SJCRH30 (cell line): ENCODE data around the gene MESP2. TPM values are rescaled to one million over a fixed set of nuclear protein-coding genes. Genes with fewer than 3 reads are reported as not detected.

Experiments used
- DNase-seq, 2 experiments: peaks; one replicate each; pipeline ENCODE4 v3.0.0-alpha.2; 2015 to 2020
- H3K27ac ChIP-seq: fragments of 250-450 bp; sonication (Bioruptor Pico); 2 replicates; pipeline ENCODE4 v1.5.1; 2020; ENCODE audit warnings: mild to moderate bottlenecking, moderate library complexity
- H3K27me3 ChIP-seq: fragments of 250-450 bp; sonication (Bioruptor Pico); 2 replicates; pipeline ENCODE4 v1.5.1; 2020; ENCODE audit warnings: mild to moderate bottlenecking, moderate library complexity
- H3K36me3 ChIP-seq: fragments of 250-450 bp; sonication (Bioruptor Pico); 2 replicates; pipeline ENCODE4 v1.5.1; 2020; ENCODE audit warnings: mild to moderate bottlenecking, moderate library complexity
- H3K4me1 ChIP-seq: fragments of 250-450 bp; sonication (Bioruptor Pico); 2 replicates; pipeline ENCODE4 v1.5.1; 2020; ENCODE audit warnings: mild to moderate bottlenecking, moderate library complexity
- H3K4me3 ChIP-seq: fragments of 250-450 bp; sonication (Bioruptor Pico); 2 replicates; pipeline ENCODE4 v1.5.1; 2020; ENCODE audit warnings: mild to moderate bottlenecking, moderate library complexity
- H3K9me3 ChIP-seq: fragments of 250-450 bp; sonication (Bioruptor Pico); replicated peaks from 2 replicates; pipeline ENCODE4 v1.5.1; 2020; ENCODE audit warnings: mild to moderate bottlenecking, moderate library complexity
- total RNA-seq: library from RNA; depleted of rRNA; stranded (reverse); fragments of >200 nt; shearing (Covaris generic); gene quantifications from 2 replicates; pipeline ENCODE4 v1.2.3, GENCODE V29; 2014

MESP2 gene
- total RNA-seq, 1 experiment from 2014 or later = not detected

- no peak for DNase-seq
- Histone ChIP-seq H3K27ac (no peak overlapping the region), H3K27me3 (no peaks in the 10 kb centered on the region), H3K9me3 (no peaks in the 10 kb centered on the region), H3K4me3 (no peak overlapping the region), H3K4me1 (peaks cover 18% of the 10 kb centered on the region), H3K36me3 (no peaks in the 10 kb centered on the region)
Measured at GRCh38 chr15:89807689-89808088, 31.6 kb downstream of the MESP2 start.

- Histone ChIP-seq H3K27me3 (no peaks in the 10 kb centered on the region), H3K4me1 (peaks cover 18% of the 10 kb centered on the region), H3K4me3 (no peak overlapping the region), H3K27ac (no peak overlapping the region), H3K36me3 (no peaks in the 10 kb centered on the region), H3K9me3 (no peaks in the 10 kb centered on the region)
- no peak for DNase-seq
Measured at GRCh38 chr15:89808160-89808870, 32.2 kb downstream of the MESP2 start.

- H3K27me3 ChIP-seq = no peaks in the 10 kb centered on the region
- no peak overlapping the region for H3K4me3 ChIP-seq
- H3K27ac ChIP-seq = peak overlapping the region; percentile 28; the same call in 1 of the 2 replicates
- H3K9me3 ChIP-seq = no peaks in the 10 kb centered on the region
- DNase-seq = peak; percentile 35 to 54
- H3K4me1 ChIP-seq = peaks cover 18% of the 10 kb centered on the region
- H3K36me3 ChIP-seq = no peaks in the 10 kb centered on the region
Measured at GRCh38 chr15:89809093-89809786, 33.1 kb downstream of the MESP2 start.

- Histone ChIP-seq H3K36me3 (no peaks in the 10 kb centered on the region), H3K27ac (no peak overlapping the region), H3K9me3 (no peaks in the 10 kb centered on the region), H3K4me1 (peaks cover 18% of the 10 kb centered on the region), H3K4me3 (no peak overlapping the region), H3K27me3 (no peaks in the 10 kb centered on the region)
- DNase-seq = no peak
Measured at GRCh38 chr15:89809787-89810148, 33.6 kb downstream of the MESP2 start.

GRCh38 chr15:89810837-89811236, 34.7 kb downstream of the MESP2 start:
- peaks cover 18% of the 10 kb centered on the region for H3K4me1 ChIP-seq
- H3K9me3 ChIP-seq = no peaks in the 10 kb centered on the region
- no peak for DNase-seq
- H3K4me3 ChIP-seq = no peak overlapping the region
- no peaks in the 10 kb centered on the region for H3K36me3 ChIP-seq
- H3K27ac ChIP-seq = no peak overlapping the region
- no peaks in the 10 kb centered on the region for H3K27me3 ChIP-seq

- H3K9me3 ChIP-seq = no peaks in the 10 kb centered on the region
- no peaks in the 10 kb centered on the region for H3K27me3 ChIP-seq
- no peaks in the 10 kb centered on the region for H3K36me3 ChIP-seq
- H3K27ac ChIP-seq = no peak overlapping the region
- no peak for DNase-seq
- no peak overlapping the region for H3K4me3 ChIP-seq
- H3K4me1 ChIP-seq = peaks cover 11% of the 10 kb centered on the region; the same call in 1 of the 2 replicates
Measured at GRCh38 chr15:89812011-89812846, 36.1 kb downstream of the MESP2 start.

GRCh38 chr15:89812847-89813320, 36.8 kb downstream of the MESP2 start:
- H3K27me3 ChIP-seq = no peaks in the 10 kb centered on the region
- H3K4me1 ChIP-seq = peaks cover 12% of the 10 kb centered on the region; the same call in 1 of the 2 replicates
- no peaks in the 10 kb centered on the region for H3K36me3 ChIP-seq
- no peaks in the 10 kb centered on the region for H3K9me3 ChIP-seq
- no peak for DNase-seq
- no peak overlapping the region for H3K4me3 ChIP-seq
- H3K27ac ChIP-seq = no peak overlapping the region

- Histone ChIP-seq H3K9me3 (no peaks in the 10 kb centered on the region), H3K27ac (no peak overlapping the region), H3K4me3 (no peak overlapping the region), H3K4me1 (peaks cover 15% of the 10 kb centered on the region), H3K36me3 (no peaks in the 10 kb centered on the region), H3K27me3 (peaks cover 4% of the 10 kb centered on the region; the same call in 1 of the 2 replicates)
- DNase-seq = no peak
Measured at GRCh38 chr15:89813381-89814111, 37.4 kb downstream of the MESP2 start.

GRCh38 chr15:89814112-89814742, 38.1 kb downstream of the MESP2 start:
- DNase-seq = no peak
- H3K27me3 ChIP-seq = peaks cover 4% of the 10 kb centered on the region; the same call in 1 of the 2 replicates
- no peaks in the 10 kb centered on the region for H3K36me3 ChIP-seq
- peaks cover 8% of the 10 kb centered on the region for H3K4me1 ChIP-seq
- H3K27ac ChIP-seq = no peak overlapping the region
- H3K9me3 ChIP-seq = no peaks in the 10 kb centered on the region
- no peak overlapping the region for H3K4me3 ChIP-seq

- no peak overlapping the region for H3K27ac ChIP-seq
- peaks cover 4% of the 10 kb centered on the region for H3K4me1 ChIP-seq
- H3K4me3 ChIP-seq = no peak overlapping the region
- peaks cover 4% of the 10 kb centered on the region; the same call in 1 of the 2 replicates for H3K27me3 ChIP-seq
- H3K36me3 ChIP-seq = no peaks in the 10 kb centered on the region
- no peak for DNase-seq
- no peaks in the 10 kb centered on the region for H3K9me3 ChIP-seq
Measured at GRCh38 chr15:89815769-89816168, 39.6 kb downstream of the MESP2 start.

- Histone ChIP-seq H3K4me1 (peaks cover 12% of the 10 kb centered on the region), H3K27me3 (peaks cover 4% of the 10 kb centered on the region; the same call in 1 of the 2 replicates), H3K36me3 (no peaks in the 10 kb centered on the region), H3K27ac (peak overlapping the region; percentile 33; the same call in 1 of the 2 replicates), H3K9me3 (no peaks in the 10 kb centered on the region), H3K4me3 (no peak overlapping the region)
- no peak for DNase-seq
Measured at GRCh38 chr15:89817701-89818280, 41.7 kb downstream of the MESP2 start.

- Histone ChIP-seq H3K4me3 (no peak overlapping the region), H3K36me3 (no peaks in the 10 kb centered on the region), H3K27me3 (peaks cover 4% of the 10 kb centered on the region; the same call in 1 of the 2 replicates), H3K9me3 (no peaks in the 10 kb centered on the region), H3K4me1 (peaks cover 13% of the 10 kb centered on the region), H3K27ac (peak overlapping the region; percentile 33; the same call in 1 of the 2 replicates)
- peak in 1 of 2 experiments; percentile 29 for DNase-seq
Measured at GRCh38 chr15:89818287-89818686, 42.2 kb downstream of the MESP2 start.
